GM18873 (cell line): ENCODE measurements around the gene HMCN2.

Experiments used
- ATAC-seq: cut with Tn5 transposase; IDR thresholded peaks from one replicate; pipeline ENCODE4 v1.9.1; 2021; ENCODE audit warnings: mild to moderate bottlenecking, moderate library complexity, moderate number of reproducible peaks; ENCODE audit not compliant: unreplicated experiment, low FRiP score

Gene HMCN2

GRCh38 chr9:130443456-130443801, 177.9 kb downstream of the HMCN2 start:
- no peak for ATAC-seq

GRCh38 chr9:130443840-130444492, 178.4 kb downstream of the HMCN2 start:
- no peak for ATAC-seq

- ATAC-seq: no peak
These were observed 179.1 kb downstream of the HMCN2 start, which contains the start of gene ASS1 for GRCh38 chr9:130444565-130445221. ASS1 (plus strand) TSS chr9:130444961; CDS start chr9:130452229, 7,268 bp downstream.

- ATAC-seq: no peak
These were observed 179.9 kb downstream of the HMCN2 start for GRCh38 chr9:130445268-130445983.

- ATAC-seq: no peak
These were observed 180.7 kb downstream of the HMCN2 start for GRCh38 chr9:130446101-130446861.

- no peak for ATAC-seq
These were observed 181.7 kb downstream of the HMCN2 start for GRCh38 chr9:130447193-130447816.

GRCh38 chr9:130448035-130448624, 182.6 kb downstream of the HMCN2 start:
- ATAC-seq: no peak

- ATAC-seq: no peak
These were observed 183.4 kb downstream of the HMCN2 start for GRCh38 chr9:130448771-130449603.

- ATAC-seq: no peak
These were observed 184.9 kb downstream of the HMCN2 start for GRCh38 chr9:130450344-130451003.

GRCh38 chr9:130451004-130451390, 185.4 kb downstream of the HMCN2 start:
- ATAC-seq: no peak

- ATAC-seq: no peak
These were observed 186.2 kb downstream of the HMCN2 start for GRCh38 chr9:130451509-130452388.

- no peak for ATAC-seq
These were observed 187.3 kb downstream of the HMCN2 start for GRCh38 chr9:130452835-130453234.

- ATAC-seq: no peak
These were observed 187.9 kb downstream of the HMCN2 start for GRCh38 chr9:130453487-130453886.

GRCh38 chr9:130454096-130454811, 188.7 kb downstream of the HMCN2 start:
- no peak for ATAC-seq

- no peak for ATAC-seq
These were observed 189.3 kb downstream of the HMCN2 start for GRCh38 chr9:130454812-130455325.

GRCh38 chr9:130458027-130458803, 192.7 kb downstream of the HMCN2 start:
- ATAC-seq: no peak
